Activated CD4-positive, alpha-beta T cell treated with anti-CD3 and anti-CD28 coated beads, Interleukin-2, amount 50 U/mL, for 16 hours (primary cell): Measurements from ENCODE around the gene RGS1.

Experiments
- DNase-seq: peaks from one replicate; pipeline ENCODE4 v3.0.0-alpha.2; 2020

The RGS1 gene

GRCh38 chr1:192554904-192555303, 20.7 kb upstream of the RGS1 start:
- no peak for DNase-seq

GRCh38 chr1:192555399-192555798, 20.2 kb upstream of the RGS1 start:
- DNase-seq, result no peak

GRCh38 chr1:192557841-192558595, 17.6 kb upstream of the RGS1 start:
- no peak for DNase-seq

- DNase-seq, result peak; percentile 85
Measured at GRCh38 chr1:192559115-192560006, 16.2 kb upstream of the RGS1 start.

GRCh38 chr1:192561301-192561700, 14.3 kb upstream of the RGS1 start:
- DNase-seq, result no peak

GRCh38 chr1:192563129-192563528, 12.4 kb upstream of the RGS1 start:
- DNase-seq, result no peak

GRCh38 chr1:192564099-192564498, 11.5 kb upstream of the RGS1 start:
- DNase-seq, result no peak

GRCh38 chr1:192565946-192566345, 9.6 kb upstream of the RGS1 start:
- no peak for DNase-seq

- DNase-seq, result no peak
Measured at GRCh38 chr1:192566657-192567056, 8.9 kb upstream of the RGS1 start.

GRCh38 chr1:192568063-192568462, 7.5 kb upstream of the RGS1 start:
- no peak for DNase-seq

GRCh38 chr1:192571668-192572067, 3.9 kb upstream of the RGS1 start:
- DNase-seq, result no peak

GRCh38 chr1:192573499-192573898, 2.1 kb upstream of the RGS1 start:
- no peak for DNase-seq

GRCh38 chr1:192574073-192574472, 1.5 kb upstream of the RGS1 start:
- no peak for DNase-seq

- no peak for DNase-seq
Measured at GRCh38 chr1:192576190-192577144, 894 bp downstream of the RGS1 start.

GRCh38 chr1:192577145-192578140, 1.9 kb downstream of the RGS1 start:
- DNase-seq, result no peak

- DNase-seq, result no peak
Measured at GRCh38 chr1:192578144-192578909, 2.8 kb downstream of the RGS1 start.

GRCh38 chr1:192579010-192579738, 3.6 kb downstream of the RGS1 start:
- peak; percentile 60 for DNase-seq

GRCh38 chr1:192580351-192580962, 4.9 kb downstream of the RGS1 start:
- no peak for DNase-seq

GRCh38 chr1:192581131-192581927, 5.8 kb downstream of the RGS1 start:
- DNase-seq, result no peak
